ENCODE measurements around the gene EN2. TPM values are rescaled to one million over a fixed set of nuclear protein-coding genes. Genes with fewer than 3 reads are reported as not detected.

Gene EN2
- total RNA-seq, result 0.11 TPM
- long read RNA-seq, result 0 reads

DNA sequence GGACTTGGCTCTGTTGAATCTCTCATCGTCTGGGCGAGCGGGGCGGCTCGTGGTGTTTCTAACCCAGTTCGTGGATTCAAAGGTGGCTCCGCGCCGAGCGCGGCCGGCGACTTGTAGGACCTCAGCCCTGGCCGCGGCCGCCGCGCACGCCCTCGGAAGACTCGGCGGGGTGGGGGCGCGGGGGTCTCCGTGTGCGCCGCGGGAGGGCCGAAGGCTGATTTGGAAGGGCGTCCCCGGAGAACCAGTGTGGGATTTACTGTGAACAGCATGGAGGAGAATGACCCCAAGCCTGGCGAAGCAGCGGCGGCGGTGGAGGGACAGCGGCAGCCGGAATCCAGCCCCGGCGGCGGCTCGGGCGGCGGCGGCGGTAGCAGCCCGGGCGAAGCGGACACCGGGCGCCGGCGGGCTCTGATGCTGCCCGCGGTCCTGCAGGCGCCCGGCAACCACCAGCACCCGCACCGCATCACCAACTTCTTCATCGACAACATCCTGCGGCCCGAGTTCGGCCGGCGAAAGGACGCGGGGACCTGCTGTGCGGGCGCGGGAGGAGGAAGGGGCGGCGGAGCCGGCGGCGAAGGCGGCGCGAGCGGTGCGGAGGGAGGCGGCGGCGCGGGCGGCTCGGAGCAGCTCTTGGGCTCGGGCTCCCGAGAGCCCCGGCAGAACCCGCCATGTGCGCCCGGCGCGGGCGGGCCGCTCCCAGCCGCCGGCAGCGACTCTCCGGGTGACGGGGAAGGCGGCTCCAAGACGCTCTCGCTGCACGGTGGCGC lies at the start of gene EN2:
TSS of gene EN2 (plus strand) at position 19 of the 767 bp plus-strand sequence. CDS start at position 268, 249 bp downstream.
- Histone ChIP-seq H3K4me1 (peaks cover 51% of the 10 kb centered on the region), H3K9me3 (replicated peaks) (no peaks in the 10 kb centered on the region), H3K36me3 (no peaks in the 10 kb centered on the region), H3K27ac (replicated peaks) (no peak within 1 kb of the TSS), H3K4me3 (peak within 1 kb of the TSS; percentile 71), H3K27me3 (ENCODE audit: low read depth) (peaks cover 96% of the 10 kb centered on the region)
- no peak for DNase-seq
- intact Hi-C loops (cut with micrococcal nuclease), result no loop called here
- no peak for TF ChIP-seq CTCF (IDR thresholded peaks at IDR 0.05; ENCODE audit: borderline replicate concordance)

GRCh38 chr7:155408651-155409586 lies 49.0 kb upstream of the EN2 start:
- no peak for TF ChIP-seq CTCF (IDR thresholded peaks at IDR 0.05; ENCODE audit: borderline replicate concordance)
- H3K4me3 ChIP-seq, result no peak overlapping the region

GRCh38 chr7:155409980-155410379 lies 47.9 kb upstream of the EN2 start:
- Histone ChIP-seq H3K27ac (replicated peaks) (no peak overlapping the region), H3K27me3 (ENCODE audit: low read depth) (peaks cover 71% of the 10 kb centered on the region), H3K36me3 (no peaks in the 10 kb centered on the region), H3K9me3 (replicated peaks) (no peaks in the 10 kb centered on the region), H3K4me3 (no peak overlapping the region), H3K4me1 (no peaks in the 10 kb centered on the region)
- TF ChIP-seq CTCF (IDR thresholded peaks at IDR 0.05; ENCODE audit: borderline replicate concordance), result no peak
- no peak for DNase-seq
- intact Hi-C loops (cut with micrococcal nuclease), result no loop called here

More at GRCh38 chr7:155408651-155409586, 49.0 kb upstream of the EN2 start:
- Histone ChIP-seq H3K36me3 (no peaks in the 10 kb centered on the region), H3K27ac (replicated peaks) (no peak overlapping the region), H3K27me3 (ENCODE audit: low read depth) (peaks cover 81% of the 10 kb centered on the region), H3K4me1 (no peaks in the 10 kb centered on the region), H3K9me3 (replicated peaks) (no peaks in the 10 kb centered on the region)
- no peak for DNase-seq
- intact Hi-C loops (cut with micrococcal nuclease), result no loop called here

- no peak overlapping the region for H3K27ac ChIP-seq (replicated peaks)
- H3K4me1 ChIP-seq, result no peaks in the 10 kb centered on the region
- DNase-seq, result no peak
- no peak for TF ChIP-seq CTCF (IDR thresholded peaks at IDR 0.05; ENCODE audit: borderline replicate concordance)
- H3K27me3 ChIP-seq (ENCODE audit: low read depth), result peaks cover 66% of the 10 kb centered on the region
- H3K9me3 ChIP-seq (replicated peaks), result no peaks in the 10 kb centered on the region
- no peak overlapping the region for H3K4me3 ChIP-seq
- H3K36me3 ChIP-seq, result no peaks in the 10 kb centered on the region
- intact Hi-C loops (cut with micrococcal nuclease), result no loop called here
Measured at GRCh38 chr7:155410431-155410830, 47.5 kb upstream of the EN2 start.

- Histone ChIP-seq H3K9me3 (replicated peaks) (no peaks in the 10 kb centered on the region), H3K27me3 (ENCODE audit: low read depth) (peaks cover 65% of the 10 kb centered on the region), H3K4me3 (no peak overlapping the region), H3K36me3 (no peaks in the 10 kb centered on the region), H3K27ac (replicated peaks) (no peak overlapping the region), H3K4me1 (no peaks in the 10 kb centered on the region)
- no peak for TF ChIP-seq CTCF (IDR thresholded peaks at IDR 0.05; ENCODE audit: borderline replicate concordance)
- intact Hi-C loops (cut with micrococcal nuclease), result no loop called here
- no peak for DNase-seq
Measured at GRCh38 chr7:155411718-155412415, 46.1 kb upstream of the EN2 start.

Measured in left ventricle myocardium inferior (tissue), 1 donor.